NCI-H345 treated with DMSO at 0.1 percent for 48 hours (cell line): ENCODE measurements around the gene UBFD1.
"Not testable (repeated sequence)": the region's sequence is repeated elsewhere in the genome, so short reads cannot be mapped to it uniquely, and the experiment has no call there.

ENCODE experiments used
- DNase-seq: peaks from one replicate; lab custom pipeline; 2025; ENCODE audit not compliant: unreplicated experiment; lab: John Stamatoyannopoulos, UW

UBFD1 gene

GRCh38 chr16:23556881-23557778, at the start of gene UBFD1, which contains the start of gene EARS2:
TSS of gene UBFD1 (plus strand) at chr16:23557727. CDS start at chr16:23557743, 16 bp downstream.
TSS of gene EARS2 (minus strand) at chr16:23557350. CDS start at chr16:23557343, 7 bp downstream.
- peak; percentile 94 for DNase-seq

DNA sequence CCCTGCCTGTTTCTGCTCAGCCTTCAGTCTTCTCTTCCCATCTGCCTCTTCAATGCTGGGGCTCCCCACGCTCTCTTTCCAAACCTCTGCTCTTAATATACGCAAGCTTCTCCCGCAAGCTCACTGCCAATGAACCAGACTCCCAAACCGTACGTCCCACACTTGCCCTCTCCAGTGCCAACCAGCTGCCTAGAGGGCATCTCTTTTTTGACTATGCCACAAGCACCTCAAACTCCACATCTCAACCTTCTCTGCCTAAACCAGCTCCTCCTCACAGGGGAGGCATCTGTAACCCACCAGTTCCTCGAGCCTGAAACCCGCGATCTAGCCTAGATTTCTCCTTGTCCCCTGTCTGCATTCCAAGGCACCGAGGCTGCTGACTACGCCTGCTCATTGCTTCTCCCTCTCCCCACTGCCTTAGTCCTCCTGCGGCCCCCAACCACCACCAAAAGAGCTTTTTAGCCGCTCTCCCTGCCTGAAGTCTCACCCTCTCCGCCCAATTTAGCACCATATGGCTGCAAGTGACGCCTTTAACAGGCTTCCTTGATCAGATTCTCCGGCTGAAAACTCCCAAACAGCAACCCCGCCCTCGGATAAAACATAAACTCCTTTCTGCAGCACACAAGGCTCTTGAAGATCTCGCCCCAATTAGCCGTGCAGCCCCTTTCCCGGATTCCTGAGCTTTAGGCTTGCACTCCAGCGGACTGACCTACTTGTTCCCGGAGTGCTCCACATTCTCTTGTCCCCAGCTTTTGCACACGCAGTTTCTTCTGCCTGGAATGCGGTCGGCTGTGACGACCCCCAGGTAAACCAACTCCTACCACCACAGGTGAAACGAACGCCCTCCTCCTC, 48.7 kb upstream of the UBFD1 start:
- DNase-seq: no peak

- DNase-seq: no peak
These were observed 48.1 kb upstream of the UBFD1 start for GRCh38 chr16:23509441-23509754.

DNA sequence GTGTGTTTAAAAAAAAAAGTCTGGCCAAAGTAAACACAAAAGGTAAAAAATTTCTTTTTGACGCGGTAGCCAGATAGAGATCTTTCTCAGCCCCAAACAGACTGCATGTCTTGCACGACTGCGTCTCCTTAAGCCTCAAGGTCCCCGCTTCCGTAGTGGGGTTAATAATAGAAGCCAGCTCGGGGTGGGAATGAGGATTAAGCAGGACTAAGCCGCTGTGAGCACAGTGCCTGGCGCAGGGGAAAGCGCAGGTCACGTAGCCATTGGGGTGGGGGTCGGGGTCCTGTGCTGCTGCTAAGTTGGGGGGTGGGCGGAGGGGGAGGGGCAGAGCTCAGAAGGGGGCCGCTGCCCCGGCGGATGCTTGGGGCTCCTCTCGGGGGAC, 47.8 kb upstream of the UBFD1 start:
- DNase-seq: peak; percentile 9

DNA sequence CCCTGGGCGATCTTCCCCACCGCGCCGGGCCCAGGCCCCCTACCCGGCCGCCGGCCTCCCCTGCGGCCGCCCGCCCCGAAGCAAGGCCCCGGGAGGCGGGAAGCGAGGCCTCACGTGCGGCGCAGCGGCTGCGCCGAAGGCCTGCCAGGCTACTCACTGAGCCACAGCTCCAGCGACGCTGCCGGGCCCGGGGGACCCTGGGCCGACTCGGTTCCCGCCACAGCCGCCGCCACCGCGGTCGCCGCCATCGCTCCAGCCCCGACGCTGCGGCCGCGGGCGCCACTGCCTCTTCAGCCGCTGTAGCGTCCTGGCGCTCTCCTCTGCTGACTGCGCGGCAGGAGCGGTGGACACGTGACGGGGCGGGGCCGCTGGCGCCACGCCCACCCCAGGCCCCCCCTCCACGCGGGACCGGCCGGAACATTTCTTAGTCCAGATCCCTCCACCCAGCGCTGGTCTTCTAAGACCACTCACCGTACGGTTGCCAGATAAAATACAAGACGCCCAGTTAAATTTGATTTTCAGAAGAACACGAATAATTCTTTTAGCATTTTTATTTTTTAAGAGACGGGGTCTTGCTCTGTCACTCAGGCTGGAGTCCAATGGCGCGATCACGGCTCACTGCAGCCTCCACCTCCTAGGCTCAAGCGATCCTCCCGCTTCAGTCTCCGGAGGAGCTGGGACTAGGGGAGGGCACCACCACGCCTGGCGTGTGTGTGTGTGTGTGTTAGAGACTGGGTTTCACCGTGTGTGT, 47.2 kb upstream of the UBFD1 start, which contains the start of gene GGA2:
Gene GGA2 (minus strand): TSS at position 331 of the 751 bp plus-strand sequence. CDS start 83 bp downstream, at position 248.
- DNase-seq: peak; percentile 57

DNA sequence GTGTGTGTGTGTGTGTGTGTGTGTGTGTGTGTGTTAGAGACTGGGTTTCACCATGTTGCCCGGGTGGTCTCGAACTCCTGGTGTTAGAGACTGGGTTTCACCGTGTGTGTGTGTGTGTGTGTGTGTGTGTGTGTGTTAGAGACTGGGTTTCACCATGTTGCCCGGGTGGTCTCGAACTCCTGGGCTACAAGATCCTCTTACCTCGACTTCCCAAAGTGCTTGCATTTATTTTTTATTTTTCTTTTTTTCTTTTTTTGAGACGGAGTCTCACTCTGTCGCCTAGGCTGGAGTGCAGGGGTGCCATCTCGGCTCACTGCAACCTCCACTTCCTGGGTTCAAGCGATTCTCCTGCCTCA, 46.6 kb upstream of the UBFD1 start:
- DNase-seq: not testable (repeated sequence)

DNA sequence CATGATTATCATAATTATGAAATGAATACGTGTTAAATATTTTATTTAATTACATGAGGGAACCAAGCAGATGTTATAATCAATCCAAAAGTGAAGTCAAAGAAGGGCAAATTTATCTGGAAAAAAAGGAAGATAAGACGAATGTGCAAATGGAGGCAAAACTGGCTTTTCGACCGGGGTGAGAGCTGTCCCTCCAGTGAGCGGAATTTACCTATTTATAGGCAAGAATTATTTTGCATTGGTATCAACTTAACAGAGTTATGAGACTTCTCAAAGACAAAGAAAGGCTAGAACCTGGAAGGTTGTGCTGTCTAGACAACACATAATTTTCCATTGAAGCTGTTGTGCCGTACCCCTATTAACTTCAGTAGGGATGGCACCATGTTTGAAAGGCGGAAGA, 45.8 kb upstream of the UBFD1 start:
- DNase-seq: no peak

DNA sequence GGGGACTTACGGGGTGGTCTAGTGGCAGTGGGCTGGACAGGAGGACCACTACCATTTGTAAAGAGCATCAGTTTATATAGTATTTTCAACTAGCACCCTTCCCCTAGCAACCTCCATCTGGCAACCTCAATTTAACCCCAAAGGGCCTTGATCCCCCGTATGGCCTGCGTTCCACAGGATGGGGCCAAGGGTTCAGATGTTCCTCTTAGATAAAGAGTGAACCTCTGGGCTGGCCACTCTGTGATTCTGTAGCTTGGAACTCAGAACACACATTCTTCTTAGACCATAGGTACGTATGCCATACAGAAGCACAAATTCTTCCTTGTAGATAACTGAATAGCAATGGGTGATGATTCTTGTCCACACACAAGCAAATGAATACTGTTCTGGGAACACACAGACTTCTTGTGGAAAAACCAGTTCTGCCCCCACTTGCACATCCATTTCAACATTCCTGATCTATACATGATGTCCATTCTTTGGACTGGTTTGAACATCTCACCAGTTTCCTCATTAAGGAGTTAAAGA, 45.3 kb upstream of the UBFD1 start:
- no peak for DNase-seq

DNA sequence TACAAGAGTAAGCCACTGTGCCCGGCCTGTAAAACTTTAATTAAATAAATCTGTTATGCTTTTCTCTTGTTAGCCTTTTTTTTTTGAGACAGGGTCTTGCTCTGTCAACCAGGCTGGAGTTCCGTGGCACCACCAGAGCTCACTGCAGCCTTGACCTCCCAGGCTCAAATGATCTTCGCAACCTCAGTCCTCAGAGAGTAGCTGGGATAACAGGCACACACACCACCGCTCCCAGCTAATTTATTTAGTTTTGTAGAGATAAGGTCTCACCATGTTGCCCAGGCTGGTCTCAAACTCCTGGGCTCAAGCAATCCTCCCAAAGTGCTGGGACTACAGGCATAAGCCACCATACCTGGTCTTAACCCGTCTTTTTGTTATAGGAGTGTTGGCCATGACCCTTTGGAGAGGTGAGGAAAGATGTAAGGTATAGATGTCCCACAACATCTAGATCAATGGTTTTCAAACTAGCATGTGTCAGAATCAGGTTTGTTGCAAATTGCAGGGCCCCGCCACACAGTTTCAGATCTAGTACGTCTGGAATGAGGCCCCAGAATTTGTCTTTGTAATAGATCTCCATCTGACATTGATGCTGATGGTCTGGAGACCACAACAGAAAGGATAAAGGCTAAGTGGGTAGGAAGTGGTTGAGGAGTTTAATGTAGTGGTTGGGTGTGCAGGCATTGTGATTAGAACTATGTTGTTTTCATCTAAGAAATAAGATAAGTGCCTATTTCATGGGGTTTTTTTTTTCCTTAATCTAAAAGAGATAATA, 43.0 kb upstream of the UBFD1 start:
- DNase-seq: no peak

DNA sequence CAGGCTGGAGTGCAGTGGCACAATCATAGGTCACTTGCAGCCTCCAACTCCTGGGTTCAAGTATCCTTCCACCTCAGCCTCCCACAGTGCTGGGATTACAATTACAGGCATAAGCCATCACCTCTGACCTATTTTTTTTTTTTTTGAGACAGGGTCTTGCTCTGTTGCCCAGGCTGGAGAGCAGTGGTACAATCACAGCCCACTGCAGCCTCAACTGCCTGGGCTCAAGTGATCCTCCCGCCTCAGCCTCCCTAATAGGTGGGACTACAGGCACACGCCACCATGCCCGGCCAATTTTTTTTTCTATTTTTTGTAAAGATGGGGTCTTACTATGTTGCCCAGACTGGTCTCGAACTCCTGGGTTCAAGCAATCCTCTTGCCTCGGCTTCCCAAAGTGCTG, 41.6 kb upstream of the UBFD1 start:
- no peak for DNase-seq

- DNase-seq: no peak
These were observed 41.0 kb upstream of the UBFD1 start for GRCh38 chr16:23516366-23517137.

GRCh38 chr16:23518435-23518891, 39.1 kb upstream of the UBFD1 start:
- no peak for DNase-seq

- no peak for DNase-seq
These were observed 38.2 kb upstream of the UBFD1 start for GRCh38 chr16:23519282-23519681.

DNA sequence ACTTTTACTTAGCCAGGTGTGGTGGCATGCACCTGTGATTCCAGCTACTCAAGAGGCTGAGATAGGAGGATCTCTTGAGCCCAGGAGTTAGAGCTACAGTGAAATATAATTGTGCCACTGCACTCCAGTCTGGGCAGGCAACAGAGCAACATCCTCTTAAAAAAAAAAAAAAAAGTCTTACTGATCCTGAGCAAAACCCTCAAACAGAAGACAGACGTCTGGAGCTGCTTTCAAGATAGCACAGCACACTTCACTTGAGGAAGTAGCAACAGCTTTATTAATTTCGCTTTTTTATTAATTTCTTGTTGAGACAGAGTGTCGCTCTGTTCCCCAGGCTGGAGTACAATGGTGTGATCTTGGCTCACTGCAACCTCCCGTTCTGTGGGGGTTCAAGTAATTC, 37.0 kb upstream of the UBFD1 start:
- DNase-seq: no peak

- DNase-seq: no peak
These were observed 36.3 kb upstream of the UBFD1 start for GRCh38 chr16:23521037-23521743.

DNA sequence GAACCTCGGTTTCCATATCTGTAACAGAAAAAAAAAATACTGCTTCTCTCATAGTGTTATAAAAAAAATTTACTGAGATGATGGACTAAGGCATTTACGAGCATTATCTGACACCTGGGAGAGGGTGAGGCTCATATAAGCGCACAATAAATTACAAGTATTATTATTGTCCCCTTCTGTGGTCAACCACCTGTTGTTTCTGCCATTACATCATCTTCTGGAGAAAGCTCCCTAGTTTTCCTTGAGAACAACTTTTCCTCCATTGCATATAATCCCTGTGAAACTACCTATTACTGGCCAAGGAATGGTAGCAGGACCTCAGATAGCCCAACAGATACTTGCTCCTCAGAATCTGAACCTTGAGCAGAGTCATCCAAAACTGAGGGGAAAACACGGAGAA, 35.6 kb upstream of the UBFD1 start:
- no peak for DNase-seq

DNA sequence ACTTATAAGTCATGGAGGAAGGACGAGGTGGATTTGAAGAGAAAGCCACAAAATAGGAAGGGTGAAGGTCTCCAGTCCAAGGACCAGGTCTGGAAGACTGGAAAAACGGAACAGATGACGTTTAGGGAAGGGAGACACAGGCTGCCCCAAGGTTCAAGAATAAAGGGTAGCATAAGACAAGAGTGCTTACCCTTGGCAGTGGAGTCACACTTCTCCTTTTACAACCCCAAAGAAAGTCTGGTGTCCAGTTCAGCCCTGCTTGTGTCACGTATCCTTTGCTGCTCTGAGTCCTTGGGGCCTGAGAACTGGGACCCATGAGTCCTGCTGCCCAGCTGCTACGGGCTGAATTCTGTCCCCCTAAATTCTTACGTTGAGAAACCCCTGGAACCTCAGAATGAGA, 34.2 kb upstream of the UBFD1 start:
- DNase-seq: no peak

DNA sequence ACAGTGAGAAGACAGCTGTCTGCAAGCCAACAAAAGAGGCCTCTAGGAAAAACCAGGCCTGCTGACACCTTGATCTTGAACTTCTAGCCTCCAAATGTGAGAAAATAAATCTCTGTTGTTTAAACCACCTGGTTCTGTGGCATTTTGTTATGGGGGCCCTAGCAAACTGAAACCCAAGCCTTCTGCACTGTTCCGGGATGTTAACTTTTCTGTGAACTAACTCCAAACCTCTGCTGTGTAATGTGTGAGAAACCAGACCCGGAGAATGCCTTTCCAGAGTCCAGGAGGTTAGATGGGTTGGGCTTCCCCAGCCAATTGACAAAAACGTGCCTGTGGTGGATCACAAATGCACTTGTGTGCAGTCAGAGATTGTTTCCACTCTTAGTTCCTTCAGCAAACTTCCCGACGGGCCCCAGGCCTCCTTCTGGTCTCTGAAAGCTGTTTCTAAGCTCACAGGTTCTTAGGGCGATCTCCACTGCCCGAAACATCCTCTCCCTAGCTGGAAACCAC, 33.6 kb upstream of the UBFD1 start:
- DNase-seq: no peak

DNA sequence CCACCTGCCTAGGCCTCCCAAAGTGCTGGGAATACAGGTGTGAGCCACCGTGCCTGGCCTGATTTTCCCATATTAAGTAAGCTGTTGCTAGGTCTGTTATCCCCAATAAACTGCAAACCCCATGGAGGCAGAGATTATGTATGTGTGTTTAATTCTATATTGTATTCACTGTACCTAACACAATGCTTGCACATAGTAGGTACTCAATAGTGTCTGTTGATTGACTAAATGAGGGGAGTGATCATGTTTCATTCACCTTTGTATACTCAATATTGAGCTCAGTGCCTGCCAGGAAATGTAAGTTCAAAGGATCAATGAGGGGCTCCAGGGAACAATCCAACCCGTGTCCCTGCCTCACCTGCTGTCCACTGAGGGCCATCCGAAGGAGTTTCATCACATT, 32.6 kb upstream of the UBFD1 start:
- DNase-seq: no peak
